Activated naive CD4-positive, alpha-beta T cell treated with anti-CD3 and anti-CD28 coated beads, Interleukin-2, amount 50 U/mL, for 16 hours (primary cell): ENCODE results near the gene HMGCS1.
"Not testable (repeated sequence)": the region's sequence is repeated elsewhere in the genome, so short reads cannot be mapped to it uniquely, and the experiment has no call there.

Experiments used
- DNase-seq: peaks from one replicate; pipeline ENCODE4 v3.0.0-alpha.2; 2020

Gene HMGCS1

DNA sequence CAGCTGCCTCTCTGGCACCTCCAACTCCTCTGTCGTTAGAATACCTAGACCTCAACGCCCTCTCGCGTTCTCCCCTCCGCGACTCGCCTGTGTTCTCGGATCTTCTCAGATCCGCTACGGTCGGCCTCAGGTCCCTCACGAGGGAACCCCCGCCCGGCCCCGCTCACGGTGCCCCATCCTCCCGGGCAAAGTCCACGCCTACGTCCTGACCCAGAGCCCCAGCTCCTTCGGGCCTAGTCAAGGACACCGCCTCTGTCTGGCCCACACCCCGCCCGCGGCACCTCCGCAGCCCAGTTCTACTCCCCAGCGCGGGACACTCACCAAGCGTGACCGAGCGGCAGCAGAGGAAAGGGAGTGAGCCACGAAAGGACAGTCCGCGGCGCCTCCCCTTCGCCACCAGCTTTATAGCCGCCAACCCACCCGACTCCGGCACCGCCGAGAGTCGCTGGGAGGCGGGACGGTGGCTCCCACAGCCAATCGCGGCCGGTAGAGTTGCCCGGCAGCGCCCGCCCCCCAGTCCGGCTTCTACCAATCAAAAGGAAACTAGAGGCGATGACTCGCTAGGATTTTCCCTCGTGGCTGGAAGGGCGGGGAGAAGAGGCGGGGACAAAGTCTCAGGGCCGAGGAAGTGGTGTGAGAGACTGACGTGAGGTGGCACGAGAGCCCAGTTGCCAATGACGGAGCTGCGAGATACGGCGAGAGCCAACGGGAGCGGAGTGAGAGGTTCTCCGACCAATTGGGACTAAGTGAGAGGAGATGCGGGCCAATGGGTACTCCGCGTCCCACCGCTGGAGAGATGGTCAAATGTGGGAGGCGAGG, at the start of gene HMGCS1:
HMGCS1 (minus strand) TSS at position 378 of the 819 bp plus-strand sequence. CDS start 14,447 bp downstream, outside the sequence.
- peak; percentile 98 for DNase-seq

DNA sequence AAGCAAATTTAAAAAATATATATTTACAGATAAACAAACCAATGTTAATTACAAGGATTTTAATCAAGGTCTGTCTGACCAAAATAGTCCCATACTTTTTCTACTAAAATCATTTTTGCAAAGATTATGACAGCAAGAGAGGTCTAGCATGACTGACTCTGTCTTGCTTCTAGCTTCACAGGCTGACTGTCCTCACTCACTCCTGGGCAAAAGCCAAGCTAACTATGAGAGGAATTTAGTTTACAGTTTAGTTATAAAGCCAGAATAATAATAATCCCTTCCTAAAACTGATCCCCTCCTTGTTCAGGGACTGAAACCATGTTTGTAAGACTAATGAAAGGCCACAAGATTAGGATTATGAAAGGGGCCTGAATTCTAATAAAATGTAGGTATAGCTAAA, 45.5 kb upstream of the HMGCS1 start:
- no peak for DNase-seq

GRCh38 chr5:43358301-43358700, 45.1 kb upstream of the HMGCS1 start:
- DNase-seq, result no peak

GRCh38 chr5:43357878-43358281, 44.7 kb upstream of the HMGCS1 start:
- no peak for DNase-seq

DNA sequence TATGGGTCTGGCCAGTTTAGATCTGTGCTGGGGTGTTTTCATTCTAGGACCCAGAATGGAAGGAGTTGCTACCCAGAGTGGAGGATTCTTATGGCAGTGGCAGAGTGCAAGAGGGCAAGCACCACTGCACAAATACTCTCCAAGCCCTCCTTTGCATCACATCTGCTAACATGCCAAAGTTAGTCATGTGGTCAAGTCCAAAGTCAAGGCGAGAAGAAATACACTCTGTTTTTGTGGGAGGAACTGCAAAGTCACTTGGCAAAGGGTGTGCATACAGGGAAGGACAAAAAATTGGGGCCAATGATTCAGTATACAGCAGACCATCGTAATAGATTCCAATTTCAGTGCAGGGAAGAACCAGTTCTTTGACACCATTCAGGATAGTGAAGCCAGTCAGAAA, 43.9 kb upstream of the HMGCS1 start:
- DNase-seq, result no peak

DNA sequence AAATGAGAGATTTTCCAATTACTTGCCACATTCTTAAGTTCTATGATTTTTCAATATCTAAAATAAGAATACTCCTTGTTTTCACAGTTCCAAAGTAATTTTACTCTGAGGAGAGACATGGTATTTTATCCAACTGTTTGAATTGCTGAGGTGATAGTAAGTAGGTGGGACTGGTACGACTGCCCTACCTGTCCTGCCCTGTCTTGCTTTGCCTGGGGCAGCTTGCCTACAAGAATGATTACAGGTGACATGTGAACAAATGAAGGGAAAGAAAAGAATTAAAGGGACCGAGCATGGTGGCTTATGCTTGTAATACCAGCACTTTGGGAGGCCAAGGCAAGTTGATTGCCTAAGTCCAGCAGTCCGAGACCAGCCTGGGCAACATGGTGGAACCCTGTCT, 41.6 kb upstream of the HMGCS1 start:
- DNase-seq, result no peak

DNA sequence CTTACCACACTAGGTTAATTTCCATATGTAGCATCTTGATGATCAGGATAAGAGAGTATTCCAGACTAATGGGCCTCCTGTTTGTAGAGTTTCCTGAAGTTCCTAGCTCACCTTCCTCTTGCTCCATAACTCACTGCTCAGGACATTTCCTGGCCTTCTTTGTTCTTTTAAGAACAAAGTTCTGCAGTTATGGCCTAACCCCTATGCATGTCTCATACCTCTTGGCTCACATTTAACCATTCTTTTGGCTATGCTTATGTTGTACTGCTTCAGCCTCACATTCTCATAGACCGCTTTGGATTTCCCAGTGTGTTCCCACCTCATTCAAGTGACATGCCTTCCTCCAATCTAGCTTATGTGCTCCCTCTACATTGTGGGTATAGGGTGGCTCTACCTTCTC, 40.5 kb upstream of the HMGCS1 start:
- no peak for DNase-seq

- no peak for DNase-seq
Observed at GRCh38 chr5:43352915-43353314, 39.7 kb upstream of the HMGCS1 start.

DNA sequence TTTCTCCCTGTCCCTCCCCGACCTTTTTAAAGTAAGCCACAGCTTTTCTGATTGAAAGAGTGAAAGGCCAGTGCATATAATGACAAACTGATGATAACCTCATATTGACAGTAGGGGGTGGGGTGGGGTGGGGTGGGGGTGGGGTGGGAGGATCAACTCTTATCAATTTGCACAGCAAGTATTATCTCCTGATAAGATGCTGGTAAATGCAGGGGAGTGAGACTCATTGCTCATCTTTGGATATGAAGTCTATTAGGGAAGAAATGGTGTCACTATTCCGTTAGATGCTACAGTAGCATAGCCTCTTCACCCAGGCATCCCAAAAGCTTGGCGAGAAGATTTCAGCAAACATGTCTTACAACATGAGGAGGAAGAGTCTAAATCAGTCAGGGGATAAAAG, 38.9 kb upstream of the HMGCS1 start:
- DNase-seq, result no peak

DNA sequence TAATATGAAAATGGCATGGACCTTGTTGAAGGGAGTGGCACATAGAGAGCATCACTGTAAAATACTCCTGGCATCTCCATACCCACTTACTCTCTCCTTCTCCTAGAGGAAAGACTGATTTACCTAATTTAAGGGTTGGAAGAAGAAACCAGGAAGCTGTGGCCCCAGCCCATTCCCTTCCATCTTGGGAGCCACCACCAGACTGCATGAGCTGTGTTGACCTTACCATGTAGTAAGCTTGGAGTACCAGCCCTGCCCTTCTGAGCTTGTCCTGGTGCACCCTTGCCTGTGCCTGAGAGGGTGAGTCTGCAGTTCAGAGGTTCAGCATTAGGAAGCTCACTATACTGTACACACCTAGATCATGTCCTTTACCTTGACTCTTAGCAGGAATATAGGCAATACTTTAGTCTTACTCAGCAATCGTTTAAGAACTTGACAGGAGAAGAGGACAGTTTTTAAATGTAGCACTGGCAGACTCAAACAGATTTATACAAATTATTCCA, 35.7 kb upstream of the HMGCS1 start:
- no peak for DNase-seq

DNA sequence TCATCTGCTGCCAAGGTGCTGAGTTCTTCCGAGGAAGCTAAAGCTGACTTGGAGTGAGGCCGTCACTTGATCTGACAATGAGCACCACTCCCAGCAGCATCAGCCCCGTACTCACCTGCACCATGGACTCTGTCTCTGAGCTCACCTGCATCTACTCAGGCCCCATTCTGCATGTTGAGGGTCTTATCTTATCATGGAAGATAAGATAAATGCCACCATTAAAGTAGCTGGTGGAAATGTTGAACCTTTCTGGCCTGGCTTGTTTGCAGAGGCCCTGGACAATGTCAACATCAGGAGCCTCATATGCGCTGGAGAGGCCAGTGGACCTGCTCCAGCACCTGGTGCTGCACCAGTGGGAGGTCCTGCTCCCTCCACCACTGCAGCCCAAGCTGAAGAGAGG, 35.0 kb upstream of the HMGCS1 start:
- no peak for DNase-seq

DNA sequence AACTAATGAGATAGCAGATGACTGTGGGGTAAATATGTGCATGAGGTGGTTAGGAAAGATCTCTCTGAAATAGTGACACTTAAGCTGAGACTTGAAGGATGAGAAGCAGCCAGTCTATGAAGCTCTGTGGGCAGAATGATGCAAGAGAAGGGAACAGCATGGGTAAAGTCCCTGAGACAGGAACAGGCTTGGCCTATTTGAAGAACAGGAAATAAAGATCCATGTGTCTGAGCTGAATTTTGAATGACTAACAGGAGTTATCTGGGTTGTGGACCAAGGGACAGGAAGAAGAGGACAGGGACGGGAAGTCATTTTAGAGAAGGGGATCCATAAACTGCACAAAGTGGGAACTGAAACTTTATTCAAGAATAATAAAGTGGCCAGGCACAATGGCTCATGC, 25.6 kb upstream of the HMGCS1 start:
- no peak for DNase-seq

DNA sequence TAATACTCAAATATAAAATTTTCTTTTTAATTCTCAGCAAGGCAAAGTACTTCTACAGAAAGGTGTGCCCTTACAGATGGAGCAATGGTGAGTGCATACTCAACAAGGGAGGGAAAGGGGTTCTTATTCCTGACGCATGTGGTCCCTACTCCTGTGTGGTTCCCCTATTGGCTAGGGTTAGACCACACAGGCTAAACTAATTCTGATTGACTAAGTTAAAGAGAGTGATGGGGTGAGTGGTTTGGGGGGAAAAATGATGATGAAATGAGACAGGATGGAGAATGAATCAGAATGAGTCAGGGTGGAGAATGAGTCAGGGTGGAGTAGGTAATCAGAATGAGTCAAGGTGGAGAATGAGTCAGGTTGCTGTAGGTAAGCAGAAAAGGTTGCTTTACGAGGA, 22.9 kb upstream of the HMGCS1 start:
- no peak for DNase-seq

- no peak for DNase-seq
Observed at GRCh38 chr5:43335681-43336080, 22.5 kb upstream of the HMGCS1 start.

DNA sequence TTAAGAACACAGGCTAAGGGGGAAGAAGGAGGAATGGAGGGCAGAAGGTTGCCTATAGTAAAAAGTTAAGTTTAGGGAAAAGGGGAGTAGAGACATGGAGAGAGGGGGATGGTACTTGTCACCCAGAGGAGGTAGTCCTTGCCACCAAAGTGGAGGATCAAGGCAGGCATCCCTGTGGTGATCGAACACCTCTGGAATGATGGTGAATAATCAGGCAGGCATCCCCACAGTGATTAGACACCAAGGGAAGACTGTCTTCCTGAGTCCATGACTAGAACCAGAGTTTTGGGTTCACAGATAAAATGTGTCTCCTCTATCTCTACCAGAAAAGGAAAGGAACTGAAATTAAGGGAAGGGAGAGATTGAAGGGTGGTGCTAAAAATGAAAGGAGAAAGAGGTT, 19.2 kb upstream of the HMGCS1 start:
- no peak for DNase-seq

- DNase-seq, result not testable (repeated sequence)
Observed at GRCh38 chr5:43325624-43326023, 12.4 kb upstream of the HMGCS1 start.

GRCh38 chr5:43323488-43323887, 10.3 kb upstream of the HMGCS1 start:
- not testable (repeated sequence) for DNase-seq

DNA sequence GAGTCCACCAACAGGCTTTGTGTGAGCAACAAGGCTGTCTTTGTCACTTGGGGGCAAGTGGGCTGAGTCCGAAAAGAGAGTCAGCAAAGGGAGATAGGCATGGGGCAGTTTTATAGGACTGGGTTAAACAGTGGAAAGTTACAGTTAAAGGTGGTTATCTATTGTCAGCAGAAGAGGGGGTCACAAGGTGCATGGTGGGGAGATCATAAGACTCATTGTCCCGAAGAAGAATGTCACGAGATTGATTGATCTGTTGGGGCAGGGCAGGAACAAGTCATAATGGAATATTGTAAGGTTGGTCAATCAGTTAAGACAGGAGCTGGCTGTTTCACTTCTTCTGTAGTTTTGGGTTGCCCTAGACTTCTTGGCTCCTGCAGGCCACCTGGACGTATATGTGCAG, 7.6 kb upstream of the HMGCS1 start:
- no peak for DNase-seq

DNA sequence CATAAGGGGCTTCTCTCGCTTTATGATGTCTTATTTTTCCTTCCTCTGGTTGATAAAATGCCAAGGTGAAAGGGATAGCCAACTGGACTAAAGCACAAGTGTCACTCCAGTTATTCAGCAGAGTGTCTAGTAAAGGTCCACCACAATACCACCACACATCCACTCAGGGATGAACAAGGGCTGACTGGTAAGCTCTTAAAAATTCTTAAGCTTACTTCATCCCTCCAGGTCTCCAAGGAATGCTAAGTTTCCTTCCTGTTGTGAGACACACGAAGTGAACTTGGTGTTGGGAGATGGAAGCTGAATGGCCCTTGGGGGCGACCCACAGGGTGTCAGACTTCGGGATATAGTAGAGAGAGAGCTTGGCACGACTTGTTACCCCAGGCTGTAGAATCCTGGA, 3.2 kb upstream of the HMGCS1 start:
- DNase-seq, result no peak

GRCh38 chr5:43315682-43316081, 2.5 kb upstream of the HMGCS1 start:
- peak; percentile 42 for DNase-seq

- DNase-seq, result peak; percentile 26
Observed at GRCh38 chr5:43315263-43315662, 2.1 kb upstream of the HMGCS1 start.

DNA sequence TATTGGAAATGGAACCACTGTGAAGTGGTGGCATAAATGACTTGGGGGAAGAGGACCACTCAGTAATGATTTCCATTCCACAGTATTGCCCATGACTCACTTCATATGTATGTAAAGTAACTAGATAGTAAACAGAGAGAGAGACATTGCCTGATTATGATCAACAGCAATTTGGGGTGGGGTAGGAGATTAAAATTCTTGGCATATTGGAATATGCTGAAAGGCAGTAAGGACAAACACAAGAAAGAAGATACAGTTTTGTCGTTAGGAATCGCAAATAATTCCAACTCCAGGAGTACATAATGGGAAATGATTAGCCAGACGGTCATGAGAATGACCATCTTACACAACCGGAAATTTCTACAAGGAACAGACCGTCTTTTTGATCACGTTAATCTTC, 1.5 kb upstream of the HMGCS1 start:
- no peak for DNase-seq

- DNase-seq, result no peak
Observed at GRCh38 chr5:43313854-43314457, 744 bp upstream of the HMGCS1 start.

DNA sequence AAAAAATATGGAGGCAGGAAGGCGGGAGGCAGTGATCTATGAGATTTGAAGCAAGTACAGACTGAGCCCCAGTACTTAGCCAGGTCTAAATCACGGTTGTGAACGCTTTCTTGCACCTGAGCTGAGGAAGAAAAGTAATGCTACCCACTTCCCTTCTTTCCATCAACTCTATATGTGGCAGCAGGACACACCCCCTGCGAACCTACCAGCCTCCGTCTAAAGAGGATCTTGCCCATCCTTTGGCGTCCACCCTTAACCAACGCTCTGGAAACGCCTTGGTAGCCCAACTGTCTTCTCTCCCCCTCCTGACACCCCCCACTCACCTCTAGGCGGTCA, 545 bp downstream of the HMGCS1 start:
- no peak for DNase-seq
